Measurements from ENCODE around the gene VTI1A.

Gene VTI1A

DNA sequence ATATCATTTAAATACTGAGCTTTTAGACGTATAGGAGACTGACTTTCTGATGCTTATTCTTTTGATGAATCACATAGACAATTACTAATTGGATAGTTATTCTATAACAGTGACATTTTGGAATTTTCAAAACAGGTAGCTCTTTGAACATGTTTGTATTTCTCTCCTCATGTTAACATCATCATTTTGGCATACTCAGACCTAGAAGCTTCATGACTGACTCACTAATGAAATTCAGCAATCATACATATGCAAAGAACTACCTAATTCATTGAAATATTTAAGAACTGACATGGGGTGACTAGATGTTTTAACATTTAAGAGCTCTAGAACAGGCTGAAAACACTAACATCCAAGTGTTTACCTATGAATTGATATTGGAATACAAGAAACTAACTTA lies 192.3 kb downstream of the VTI1A start:
- Histone ChIP-seq H3K27me3 (replicated peaks; ENCODE audit: insufficient read depth, low read length) (no peaks in the 10 kb centered on the region), H3K4me3 (ENCODE audit: low read length) (no peak overlapping the region), H3K4me2 (ENCODE audit: low read depth, low read length) (no peak overlapping the region), H4K20me1 (ENCODE audit: insufficient read depth, low read length) (no peaks in the 10 kb centered on the region), H3K79me2 (ENCODE audit: low read length) (no peaks in the 10 kb centered on the region), H3K9ac (ENCODE audit: low read length) (no peak overlapping the region), H3K4me1 (ENCODE audit: low read length) (no peaks in the 10 kb centered on the region), H3K9me3 (replicated peaks; ENCODE audit: insufficient read depth, low read length) (no peaks in the 10 kb centered on the region), H3K36me3 (replicated peaks; ENCODE audit: insufficient read depth, low read length) (no peaks in the 10 kb centered on the region), H2AFZ (ENCODE audit: low read length) (no peak overlapping the region), H3F3A (ENCODE audit: insufficient read depth, low read length) (no peaks in the 10 kb centered on the region), H3K27ac (ENCODE audit: low read length) (no peak overlapping the region), H3K9me2 (replicated peaks; ENCODE audit: insufficient read depth, low read length) (no peaks in the 10 kb centered on the region)
- TF ChIP-seq, protein P1, sequence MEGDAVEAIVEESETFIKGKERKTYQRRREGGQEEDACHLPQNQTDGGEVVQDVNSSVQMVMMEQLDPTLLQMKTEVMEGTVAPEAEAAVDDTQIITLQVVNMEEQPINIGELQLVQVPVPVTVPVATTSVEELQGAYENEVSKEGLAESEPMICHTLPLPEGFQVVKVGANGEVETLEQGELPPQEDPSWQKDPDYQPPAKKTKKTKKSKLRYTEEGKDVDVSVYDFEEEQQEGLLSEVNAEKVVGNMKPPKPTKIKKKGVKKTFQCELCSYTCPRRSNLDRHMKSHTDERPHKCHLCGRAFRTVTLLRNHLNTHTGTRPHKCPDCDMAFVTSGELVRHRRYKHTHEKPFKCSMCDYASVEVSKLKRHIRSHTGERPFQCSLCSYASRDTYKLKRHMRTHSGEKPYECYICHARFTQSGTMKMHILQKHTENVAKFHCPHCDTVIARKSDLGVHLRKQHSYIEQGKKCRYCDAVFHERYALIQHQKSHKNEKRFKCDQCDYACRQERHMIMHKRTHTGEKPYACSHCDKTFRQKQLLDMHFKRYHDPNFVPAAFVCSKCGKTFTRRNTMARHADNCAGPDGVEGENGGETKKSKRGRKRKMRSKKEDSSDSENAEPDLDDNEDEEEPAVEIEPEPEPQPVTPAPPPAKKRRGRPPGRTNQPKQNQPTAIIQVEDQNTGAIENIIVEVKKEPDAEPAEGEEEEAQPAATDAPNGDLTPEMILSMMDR (IDR thresholded peaks at IDR 0.05; ENCODE audit: low read length): no peak
- TF ChIP-seq EZH2phosphoT487 (IDR thresholded peaks at IDR 0.05; ENCODE audit: low read length) (no peak), EZH2 (optimal IDR thresholded peaks at IDR 0.05; ENCODE audit: low read depth, low read length) (no peak)
- DNase-seq: no peak

DNA sequence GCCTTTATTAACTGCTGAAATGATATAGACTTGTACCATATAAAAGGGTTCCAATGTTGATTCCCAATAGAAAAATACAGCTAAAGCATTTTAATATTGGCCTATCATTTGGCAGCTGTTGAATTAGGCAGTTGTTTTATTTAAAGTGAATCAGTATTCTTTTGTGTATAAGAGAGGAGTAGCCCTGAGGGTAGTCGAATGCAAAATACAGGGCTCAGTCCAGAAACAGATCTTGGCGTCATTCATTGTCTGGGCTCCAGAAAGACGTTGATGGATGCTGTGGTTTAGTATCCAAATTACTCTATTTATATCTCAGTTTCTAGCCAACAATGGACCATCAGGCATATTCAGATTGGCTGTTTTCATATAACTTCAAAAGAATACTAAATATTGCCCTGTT lies 193.6 kb downstream of the VTI1A start:
- H3K9ac ChIP-seq (ENCODE audit: low read length): no peak overlapping the region
- no peaks in the 10 kb centered on the region for H3K4me1 ChIP-seq (ENCODE audit: low read length)
- no peak for TF ChIP-seq EZH2phosphoT487 (IDR thresholded peaks at IDR 0.05; ENCODE audit: low read length)
- no peak for TF ChIP-seq EZH2 (optimal IDR thresholded peaks at IDR 0.05; ENCODE audit: low read depth, low read length)
- TF ChIP-seq, protein P1 (IDR thresholded peaks at IDR 0.05; ENCODE audit: low read length): no peak
- H2AFZ ChIP-seq (ENCODE audit: low read length): no peak overlapping the region
- H3K27me3 ChIP-seq (replicated peaks; ENCODE audit: insufficient read depth, low read length): no peaks in the 10 kb centered on the region
- no peaks in the 10 kb centered on the region for H3K79me2 ChIP-seq (ENCODE audit: low read length)
- no peaks in the 10 kb centered on the region for H3K36me3 ChIP-seq (replicated peaks; ENCODE audit: insufficient read depth, low read length)
- H3K4me3 ChIP-seq (ENCODE audit: low read length): no peak overlapping the region
- no peaks in the 10 kb centered on the region for H3K9me2 ChIP-seq (replicated peaks; ENCODE audit: insufficient read depth, low read length)
- no peaks in the 10 kb centered on the region for H3K9me3 ChIP-seq (replicated peaks; ENCODE audit: insufficient read depth, low read length)
- H4K20me1 ChIP-seq (ENCODE audit: insufficient read depth, low read length): no peaks in the 10 kb centered on the region
- H3K4me2 ChIP-seq (ENCODE audit: low read depth, low read length): no peak overlapping the region
- DNase-seq: no peak
- no peak overlapping the region for H3K27ac ChIP-seq (ENCODE audit: low read length)
- H3F3A ChIP-seq (ENCODE audit: insufficient read depth, low read length): no peaks in the 10 kb centered on the region

DNA sequence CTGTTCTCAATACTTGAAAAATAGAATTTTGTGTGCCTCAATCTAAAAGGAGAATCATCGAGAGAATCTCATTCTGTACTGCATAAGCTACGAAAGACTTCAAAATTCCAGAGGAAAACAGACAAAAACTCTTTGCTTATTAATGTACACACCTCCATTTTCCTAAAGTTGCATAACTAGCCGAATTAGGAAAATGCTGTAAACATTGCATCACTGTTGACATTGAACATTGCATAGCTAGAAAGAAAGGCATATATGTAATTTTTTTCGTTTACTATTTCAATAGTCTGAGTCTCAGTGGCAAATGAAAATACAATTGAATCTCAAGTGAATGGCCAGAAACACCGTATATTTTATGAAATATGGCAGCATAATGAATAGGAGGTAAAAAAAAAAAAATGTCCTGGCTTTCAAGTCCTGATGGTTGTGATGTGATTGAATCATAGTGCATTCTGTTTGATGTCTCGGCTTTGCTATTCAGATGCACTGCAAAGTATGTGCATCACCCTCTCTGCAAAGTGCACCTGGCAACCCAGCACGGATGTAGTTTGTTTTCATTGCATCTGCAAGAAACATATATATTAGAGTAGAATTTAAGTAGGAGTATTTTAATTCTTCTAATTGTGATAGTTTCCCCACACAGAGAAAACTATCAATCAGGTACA lies 196.7 kb downstream of the VTI1A start:
- no peak overlapping the region for H3K4me2 ChIP-seq (ENCODE audit: low read depth, low read length)
- H2AFZ ChIP-seq (ENCODE audit: low read length): no peak overlapping the region
- TF ChIP-seq, protein P1 (IDR thresholded peaks at IDR 0.05; ENCODE audit: low read length): no peak
- TF ChIP-seq EZH2phosphoT487 (IDR thresholded peaks at IDR 0.05; ENCODE audit: low read length) (no peak), EZH2 (optimal IDR thresholded peaks at IDR 0.05; ENCODE audit: low read depth, low read length) (no peak)

More for the DNA sequence above, 196.7 kb downstream of the VTI1A start:
- Histone ChIP-seq H3K27ac (ENCODE audit: low read length) (no peak overlapping the region), H3K36me3 (replicated peaks; ENCODE audit: insufficient read depth, low read length) (no peaks in the 10 kb centered on the region), H4K20me1 (ENCODE audit: insufficient read depth, low read length) (no peaks in the 10 kb centered on the region), H3K27me3 (replicated peaks; ENCODE audit: insufficient read depth, low read length) (no peaks in the 10 kb centered on the region), H3F3A (ENCODE audit: insufficient read depth, low read length) (no peaks in the 10 kb centered on the region), H3K9me2 (replicated peaks; ENCODE audit: insufficient read depth, low read length) (no peaks in the 10 kb centered on the region), H3K79me2 (ENCODE audit: low read length) (no peaks in the 10 kb centered on the region), H3K9ac (ENCODE audit: low read length) (no peak overlapping the region), H3K4me1 (ENCODE audit: low read length) (no peaks in the 10 kb centered on the region), H3K9me3 (replicated peaks; ENCODE audit: insufficient read depth, low read length) (no peaks in the 10 kb centered on the region), H3K4me3 (ENCODE audit: low read length) (no peak overlapping the region)
- DNase-seq: no peak
